Neural cell (in vitro differentiated cells): ENCODE results near the gene BATF3. TPM values are rescaled to one million over a fixed set of nuclear protein-coding genes. Genes with fewer than 3 reads are reported as not detected.

Experiments used
- H2AFZ ChIP-seq: fragments of 200-600, 300-800 bp; sonication (generic), shearing (Covaris generic); 2 replicates; pipeline ENCODE4 v1.6.0; 2014; ENCODE audit warnings: low read depth, mild to moderate bottlenecking, antibody characterized with exemption, low read length, moderate library complexity
- H3F3A ChIP-seq: fragments of 200-600 bp; shearing (Covaris generic); 2 replicates; pipeline ENCODE4 v1.6.1; 2016; ENCODE audit warnings: mild to moderate bottlenecking, moderate library complexity, mixed read lengths, antibody characterized with exemption, low read length; ENCODE audit not compliant: insufficient read depth, poor library complexity, severe bottlenecking
- H3K27ac ChIP-seq: fragments of 200-600, 300-800 bp; sonication (generic), shearing (Covaris generic); 2 replicates; pipeline ENCODE4 v1.5.1; 2014; ENCODE audit warnings: mild to moderate bottlenecking, low read length, moderate library complexity
- H3K27me3 ChIP-seq: fragments of 300-800, 200-600 bp; sonication (generic), shearing (Covaris generic); 2 replicates; pipeline ENCODE4 v1.6.0; 2014; ENCODE audit warnings: mild to moderate bottlenecking, low read depth, low read length, moderate library complexity; ENCODE audit not compliant: insufficient read depth
- H3K36me3 ChIP-seq: fragments of 300-800, 200-600 bp; sonication (generic), shearing (Covaris generic); 2 replicates; pipeline ENCODE4 v1.5.1; 2014; ENCODE audit warnings: mild to moderate bottlenecking, antibody characterized with exemption, low read length, moderate library complexity; ENCODE audit not compliant: insufficient read depth
- H3K4me2 ChIP-seq: fragments of 300-800, 200-600 bp; sonication (generic), shearing (Covaris generic); 2 replicates; pipeline ENCODE4 v1.6.0; 2014; ENCODE audit warnings: mild to moderate bottlenecking, low read length
- H3K4me3 ChIP-seq: fragments of 300-800, 200-600 bp; sonication (generic), shearing (Covaris generic); 2 replicates; pipeline ENCODE4 v1.5.1; 2014; ENCODE audit warnings: mild to moderate bottlenecking, low read length, moderate library complexity
- H3K79me2 ChIP-seq: fragments of 200-600 bp; shearing (Covaris generic); replicated peaks from 2 replicates; pipeline ENCODE4 v1.6.0; 2014; ENCODE audit warnings: mild to moderate bottlenecking, low read length, moderate library complexity; ENCODE audit not compliant: insufficient read depth
- H3K9ac ChIP-seq: fragments of 300-800, 200-600 bp; sonication (generic), shearing (Covaris generic); 2 replicates; pipeline ENCODE4 v1.6.1; 2016; ENCODE audit warnings: mild to moderate bottlenecking, low read length, mixed read lengths
- H3K9me2 ChIP-seq: fragments of 200-600 bp; shearing (Covaris generic); 2 replicates; pipeline ENCODE4 v1.6.1; 2016; ENCODE audit warnings: mild to moderate bottlenecking, low read length, mixed read lengths; ENCODE audit not compliant: insufficient read depth
- H3K9me3 ChIP-seq: fragments of 200-600, 300-800 bp; sonication (generic), shearing (Covaris generic); 2 replicates; pipeline ENCODE4 v1.6.1; 2016; ENCODE audit warnings: mild to moderate bottlenecking, mixed run types, low read length, moderate library complexity, mixed read lengths
- H4K20me1 ChIP-seq: fragments of 200-600 bp; shearing (Covaris generic); 2 replicates; pipeline ENCODE4 v1.6.1; 2016; ENCODE audit warnings: mild to moderate bottlenecking, mixed run types; ENCODE audit not compliant: insufficient read depth
- CTCF ChIP-seq: fragments of 450-650 bp; IDR thresholded peaks from 2 replicates; pipeline ENCODE4 v1.5.1; 2014; ENCODE audit warnings: antibody characterized with exemption, mild to moderate bottlenecking, moderate library complexity; ENCODE audit not compliant: poor library complexity, severe bottlenecking
- EP300 ChIP-seq: fragments of 450-650 bp; conservative IDR thresholded peaks from 2 replicates; pipeline ENCODE4 v1.6.1; 2014; ENCODE audit warnings: antibody characterized with exemption, mild to moderate bottlenecking, moderate library complexity; ENCODE audit not compliant: poor library complexity, severe bottlenecking
- EZH2 ChIP-seq: fragments of 200-600, 300-800 bp; shearing (Covaris generic), sonication (generic); IDR thresholded peaks from 2 replicates; pipeline ENCODE4 v1.6.1; 2014; ENCODE audit warnings: antibody characterized with exemption, low read length, borderline replicate concordance, mild to moderate bottlenecking; ENCODE audit not compliant: insufficient read depth, poor library complexity, severe bottlenecking
- MXI1 ChIP-seq: fragments of 450-650 bp; conservative IDR thresholded peaks from 2 replicates; pipeline ENCODE4 v1.6.1; 2014; ENCODE audit warnings: antibody characterized with exemption, mild to moderate bottlenecking; ENCODE audit not compliant: poor library complexity, severe bottlenecking
- POLR2AphosphoS5 ChIP-seq: IDR thresholded peaks from 2 replicates; pipeline ENCODE4 v1.6.1; 2012
- RAD21 ChIP-seq: fragments of 450-650 bp; conservative IDR thresholded peaks from 2 replicates; pipeline ENCODE4 v1.6.1; 2014; ENCODE audit warnings: antibody characterized with exemption, mild to moderate bottlenecking, moderate library complexity
- REST ChIP-seq: IDR thresholded peaks from 2 replicates; pipeline ENCODE4 v1.6.1; 2012; ENCODE audit warnings: borderline replicate concordance
- SMC3 ChIP-seq: fragments of 450-650 bp; conservative IDR thresholded peaks from 2 replicates; pipeline ENCODE4 v1.6.1; 2014; ENCODE audit warnings: antibody characterized with exemption, mild to moderate bottlenecking, moderate library complexity; ENCODE audit not compliant: poor library complexity
- TAF1 ChIP-seq: IDR thresholded peaks from 2 replicates; pipeline ENCODE4 v1.6.1; 2012; ENCODE audit warnings: low read depth
- polyA plus RNA-seq: library from polyadenylated mRNA; depleted of rRNA; stranded (reverse); fragments of >200 nt; gene quantifications from 2 replicates; pipeline ENCODE4 v1.2.3, GENCODE V29; 2014

Gene BATF3
- polyA plus RNA-seq, 1 donor from 2014 or later: 0.82 TPM

- Histone ChIP-seq H2AFZ (no peak overlapping the region), H3K36me3 (no peaks in the 10 kb centered on the region), H3K27me3 (no peaks in the 10 kb centered on the region), H3K27ac (no peak overlapping the region), H3K4me3 (no peak overlapping the region), H3K79me2 (no peaks in the 10 kb centered on the region), H4K20me1 (no peaks in the 10 kb centered on the region), H3K9ac (no peak overlapping the region), H3K9me3 (no peaks in the 10 kb centered on the region), H3F3A (no peaks in the 10 kb centered on the region), H3K9me2 (no peaks in the 10 kb centered on the region), H3K4me2 (no peak overlapping the region)
- TF ChIP-seq TAF1 (no peak), CTCF (no peak), POLR2AphosphoS5 (no peak), SMC3 (no peak), RAD21 (no peak)
Observed at GRCh38 chr1:212737559-212737958, 37.9 kb upstream of the BATF3 start.

- Histone ChIP-seq H3K27ac (no peak overlapping the region), H3K79me2 (no peaks in the 10 kb centered on the region), H3K9me3 (no peaks in the 10 kb centered on the region), H2AFZ (no peak overlapping the region), H3F3A (no peaks in the 10 kb centered on the region), H4K20me1 (no peaks in the 10 kb centered on the region), H3K27me3 (no peaks in the 10 kb centered on the region), H3K9me2 (no peaks in the 10 kb centered on the region), H3K9ac (no peak overlapping the region), H3K4me2 (no peak overlapping the region), H3K36me3 (no peaks in the 10 kb centered on the region), H3K4me3 (no peak overlapping the region)
- TF ChIP-seq REST (no peak), EP300 (no peak), POLR2AphosphoS5 (no peak), MXI1 (no peak), SMC3 (no peak), TAF1 (no peak), EZH2 (no peak), RAD21 (no peak), CTCF (no peak)
Observed at GRCh38 chr1:212733109-212733508, 33.5 kb upstream of the BATF3 start.
